Neutrophil (primary cell): Measurements from ENCODE around the gene SPDEF.

Experiments used
- H3K27ac ChIP-seq: fragments of 200-600 bp; sonication (generic); 2 replicates; pipeline ENCODE4 v1.5.1; 2016; ENCODE audit warnings: mild to moderate bottlenecking, moderate library complexity
- H3K27me3 ChIP-seq: fragments of 200-600 bp; sonication (generic); 2 replicates; pipeline ENCODE4 v1.6.0; 2016; ENCODE audit warnings: mild to moderate bottlenecking
- H3K36me3 ChIP-seq: fragments of 200-600 bp; sonication (generic); 2 replicates; pipeline ENCODE4 v1.5.1; 2017
- H3K4me1 ChIP-seq, 2 experiments: fragments of 200-600 bp in 1 of 2; sonication (generic) in 1 of 2; 1 replicate in 1 of 2; 2 replicates in 1 of 2; pipeline versions ENCODE4 v1.5.1 to v1.6.1; 2013 to 2016; ENCODE audit warnings: low read depth in 1 of 2, low read length in 1 of 2, mild to moderate bottlenecking in 1 of 2, moderate library complexity in 1 of 2; ENCODE audit not compliant: control insufficient read depth in 1 of 2, insufficient read depth in 1 of 2
- H3K4me3 ChIP-seq, 2 experiments: fragments of 200-600 bp in 1 of 2; sonication (generic) in 1 of 2; 1 replicate in 1 of 2; 2 replicates in 1 of 2; pipeline ENCODE4 v1.5.1; 2013 to 2016; ENCODE audit warnings: low read depth in 1 of 2, low read length in 1 of 2, mild to moderate bottlenecking in 1 of 2, moderate library complexity in 1 of 2
- H3K9me3 ChIP-seq: fragments of 200-600 bp; sonication (generic); 2 replicates; pipeline ENCODE4 v1.5.1; 2016
- CTCF ChIP-seq: fragments of 200-600 bp; sonication (generic); IDR thresholded peaks from 2 replicates; pipeline ENCODE4 v1.5.1; 2016; ENCODE audit warnings: antibody characterized with exemption

SPDEF gene

GRCh38 chr6:34566830-34567546 is 10.9 kb upstream of the SPDEF start:
- Histone ChIP-seq H3K4me3 (no peak overlapping the region), H3K27ac (no peak overlapping the region), H3K4me1 (no peaks in the 10 kb centered on the region), H3K36me3 (no peaks in the 10 kb centered on the region), H3K27me3 (peaks cover 7% of the 10 kb centered on the region), H3K9me3 (no peaks in the 10 kb centered on the region)
- TF ChIP-seq CTCF: no peak

GRCh38 chr6:34565722-34566137 is 9.6 kb upstream of the SPDEF start:
- no peak overlapping the region for H3K4me3 ChIP-seq
- H3K27me3 ChIP-seq: peaks cover 7% of the 10 kb centered on the region
- H3K4me1 ChIP-seq: no peaks in the 10 kb centered on the region
- no peak for TF ChIP-seq CTCF
- no peaks in the 10 kb centered on the region for H3K36me3 ChIP-seq
- no peak overlapping the region for H3K27ac ChIP-seq
- H3K9me3 ChIP-seq: no peaks in the 10 kb centered on the region

GRCh38 chr6:34564181-34564580 is 8.1 kb upstream of the SPDEF start:
- TF ChIP-seq CTCF: no peak
- Histone ChIP-seq H3K36me3 (no peaks in the 10 kb centered on the region), H3K4me3 (no peak overlapping the region), H3K27me3 (peaks cover 7% of the 10 kb centered on the region), H3K27ac (no peak overlapping the region), H3K9me3 (no peaks in the 10 kb centered on the region), H3K4me1 (no peaks in the 10 kb centered on the region)

- no peaks in the 10 kb centered on the region for H3K36me3 ChIP-seq
- H3K27ac ChIP-seq: no peak overlapping the region
- H3K4me3 ChIP-seq: no peak overlapping the region
- peaks cover 4% of the 10 kb centered on the region for H3K27me3 ChIP-seq
- H3K9me3 ChIP-seq: no peaks in the 10 kb centered on the region
- no peak for TF ChIP-seq CTCF
- H3K4me1 ChIP-seq: no peaks in the 10 kb centered on the region
Measured at GRCh38 chr6:34563513-34563870, 7.4 kb upstream of the SPDEF start.

- Histone ChIP-seq H3K4me3 (no peak overlapping the region), H3K9me3 (no peaks in the 10 kb centered on the region), H3K36me3 (no peaks in the 10 kb centered on the region), H3K27ac (no peak overlapping the region), H3K4me1 (no peaks in the 10 kb centered on the region), H3K27me3 (no peaks in the 10 kb centered on the region)
- TF ChIP-seq CTCF: no peak
Measured at GRCh38 chr6:34562861-34563512, 6.9 kb upstream of the SPDEF start.
